Measurements from ENCODE around the gene RRP1B.
"Not testable (repeated sequence)": the region's sequence is repeated elsewhere in the genome, so short reads cannot be mapped to it uniquely, and the experiment has no call there.

RRP1B gene

DNA sequence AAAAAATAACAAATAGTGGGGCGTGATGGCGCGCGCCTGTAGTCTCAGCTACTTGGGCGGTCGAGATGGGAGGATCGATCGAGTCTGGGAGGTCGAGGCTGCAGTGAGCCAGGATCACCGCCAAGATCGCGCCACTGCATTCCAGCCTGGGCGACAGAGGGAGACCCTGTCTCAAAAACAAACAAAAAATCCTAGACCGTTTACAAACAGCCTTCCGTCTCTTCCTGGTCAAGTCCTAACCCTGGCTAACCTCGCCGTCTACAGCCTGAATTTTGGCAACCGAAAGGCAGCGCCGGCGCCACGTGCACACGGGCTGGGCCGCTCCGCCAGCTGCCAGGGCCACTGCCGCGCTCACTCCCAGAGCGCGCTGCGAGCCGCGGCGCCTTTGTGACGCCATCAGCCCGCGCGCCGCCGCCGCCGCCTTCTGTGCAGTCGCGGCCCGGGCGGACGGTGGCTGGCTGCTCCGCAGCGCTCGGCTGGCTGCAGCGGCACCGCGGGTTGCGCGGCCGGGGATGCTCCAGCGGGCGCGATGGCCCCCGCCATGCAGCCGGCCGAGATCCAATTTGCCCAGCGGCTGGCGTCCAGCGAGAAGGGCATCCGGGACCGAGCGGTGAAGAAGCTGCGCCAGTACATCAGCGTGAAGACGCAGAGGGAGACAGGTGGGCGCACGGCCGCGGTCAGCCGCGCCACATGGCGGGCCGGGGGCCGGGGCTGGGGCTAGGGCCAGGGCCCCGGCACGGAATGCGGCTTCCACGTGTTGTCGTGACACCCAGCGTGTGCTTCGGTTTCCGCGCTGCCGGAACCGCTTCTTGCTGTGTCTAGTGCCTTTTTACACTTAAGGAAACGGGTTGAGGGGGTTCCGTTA is at the start of gene RRP1B, which contains the start of gene HSF2BP:
Gene RRP1B, plus strand, starts transcription at position 425 of the 865 bp plus-strand sequence. Its CDS starts 105 bp downstream, at position 530.
Gene HSF2BP, minus strand, starts transcription at position 353 of the 865 bp plus-strand sequence. CDS start 1,392 bp downstream, outside the sequence.
- peak; percentile 50 to 52 for DNase-seq (ENCODE audit: low read depth in 2 of 2, low spot score in 1 of 2)

DNA sequence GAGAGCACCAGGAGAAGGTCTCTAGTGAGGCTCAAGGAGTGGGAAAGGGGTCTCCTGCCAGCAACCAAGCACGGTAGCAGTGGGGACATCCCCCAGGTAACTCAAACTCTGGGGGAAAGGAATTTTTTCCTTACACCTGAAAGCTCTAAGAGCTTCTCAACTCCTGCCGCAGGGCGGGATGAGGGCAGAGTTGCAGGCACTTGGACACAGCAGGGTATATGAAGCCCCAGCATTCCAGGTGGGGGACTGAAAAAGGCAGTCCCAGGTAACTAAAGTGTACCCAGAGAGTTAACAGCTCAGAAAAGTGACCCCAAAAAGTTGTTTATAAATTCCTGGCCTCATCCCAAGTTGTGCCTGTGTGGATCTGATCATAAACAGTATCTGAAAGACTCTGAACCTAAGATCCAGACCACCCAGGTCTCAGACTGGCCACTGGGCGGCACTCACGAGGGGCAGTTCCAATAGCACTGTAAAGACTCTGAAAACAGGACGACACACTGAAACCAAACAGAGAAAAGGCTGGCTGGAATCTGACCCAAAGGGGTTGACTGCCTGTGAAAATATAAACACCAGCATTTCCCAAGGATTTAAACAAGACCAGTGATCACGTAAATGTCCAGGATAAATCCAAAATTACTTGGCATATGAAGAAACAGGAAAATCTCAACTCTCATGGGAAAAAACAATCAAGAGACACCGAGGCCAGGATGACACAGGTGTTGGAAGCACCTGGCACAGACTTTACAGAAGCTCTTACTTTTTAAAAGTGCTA is 47.6 kb upstream of the RRP1B start:
- DNase-seq (ENCODE audit: low read depth in 2 of 2, low spot score in 1 of 2), result no peak

- DNase-seq (ENCODE audit: low read depth in 2 of 2, low spot score in 1 of 2), result no peak
Observed at GRCh38 chr21:43613755-43614638, 45.4 kb upstream of the RRP1B start.

- no peak for DNase-seq (ENCODE audit: low read depth in 2 of 2, low spot score in 1 of 2)
Observed at GRCh38 chr21:43614839-43615238, 44.5 kb upstream of the RRP1B start.

DNA sequence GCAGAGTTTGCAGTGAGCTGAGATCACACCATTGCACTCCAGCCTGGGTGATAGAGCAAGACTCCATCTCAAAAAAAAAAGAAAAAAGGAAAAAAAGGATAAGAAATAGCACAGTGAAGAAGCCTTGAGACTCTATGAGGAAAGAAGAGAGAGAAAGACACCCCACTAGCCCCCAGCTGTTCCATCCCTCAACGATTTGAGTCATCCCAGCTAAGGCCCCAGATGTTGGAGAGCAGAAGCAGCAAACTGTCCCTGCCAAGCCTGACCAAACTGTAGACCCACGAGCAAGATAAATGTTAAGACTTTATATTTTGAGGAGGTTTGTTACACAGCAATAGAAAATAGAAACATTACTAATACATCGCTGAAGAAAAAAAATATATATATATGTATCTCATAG is 42.5 kb upstream of the RRP1B start:
- DNase-seq (ENCODE audit: low read depth in 2 of 2, low spot score in 1 of 2), result not testable (repeated sequence)

- no peak for DNase-seq (ENCODE audit: low read depth in 2 of 2, low spot score in 1 of 2)
Observed at GRCh38 chr21:43618940-43619339, 40.4 kb upstream of the RRP1B start.

DNA sequence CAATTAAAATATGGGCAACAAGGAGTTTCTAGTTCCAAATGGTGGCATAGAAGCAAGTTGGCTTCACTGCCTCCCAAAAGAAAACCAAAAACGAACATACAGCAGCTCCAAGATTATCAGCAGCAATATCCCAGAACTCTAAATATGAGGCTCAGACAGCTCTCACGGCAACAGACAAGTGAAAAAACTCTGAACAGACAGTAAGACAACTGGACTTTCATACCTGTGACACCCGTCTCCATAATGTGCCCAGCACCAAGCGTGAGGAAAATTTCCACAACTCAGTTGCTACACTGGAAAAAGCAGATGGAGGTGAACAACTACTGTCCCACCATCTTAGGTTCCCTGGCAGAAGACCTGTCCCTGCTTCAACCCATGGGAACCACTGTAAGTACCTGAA is 40.0 kb upstream of the RRP1B start:
- DNase-seq (ENCODE audit: low read depth in 2 of 2, low spot score in 1 of 2), result no peak

GRCh38 chr21:43619856-43620255 is 39.5 kb upstream of the RRP1B start:
- DNase-seq (ENCODE audit: low read depth in 2 of 2, low spot score in 1 of 2), result no peak

GRCh38 chr21:43622796-43623195 is 36.6 kb upstream of the RRP1B start:
- no peak for DNase-seq (ENCODE audit: low read depth in 2 of 2, low spot score in 1 of 2)

DNA sequence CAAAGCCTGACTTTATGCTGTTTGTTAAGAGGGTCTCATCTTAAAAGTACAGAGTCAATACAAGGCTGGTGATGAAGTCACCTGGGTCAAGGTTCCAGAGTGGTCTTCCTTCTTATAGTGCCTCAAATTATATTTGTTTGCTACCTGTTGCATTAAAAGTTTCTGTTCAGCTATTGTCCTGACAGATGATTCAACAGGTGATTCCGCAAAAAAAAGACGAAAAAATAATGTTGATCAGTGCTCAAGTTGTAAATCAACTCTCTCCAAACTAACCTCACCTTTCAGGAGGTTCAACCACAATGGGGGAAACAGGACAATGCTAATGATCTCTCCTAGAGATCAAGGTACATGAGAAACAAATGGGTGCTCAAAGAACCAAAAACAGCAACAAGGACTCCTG is 35.8 kb upstream of the RRP1B start:
- no peak for DNase-seq (ENCODE audit: low read depth in 2 of 2, low spot score in 1 of 2)

DNA sequence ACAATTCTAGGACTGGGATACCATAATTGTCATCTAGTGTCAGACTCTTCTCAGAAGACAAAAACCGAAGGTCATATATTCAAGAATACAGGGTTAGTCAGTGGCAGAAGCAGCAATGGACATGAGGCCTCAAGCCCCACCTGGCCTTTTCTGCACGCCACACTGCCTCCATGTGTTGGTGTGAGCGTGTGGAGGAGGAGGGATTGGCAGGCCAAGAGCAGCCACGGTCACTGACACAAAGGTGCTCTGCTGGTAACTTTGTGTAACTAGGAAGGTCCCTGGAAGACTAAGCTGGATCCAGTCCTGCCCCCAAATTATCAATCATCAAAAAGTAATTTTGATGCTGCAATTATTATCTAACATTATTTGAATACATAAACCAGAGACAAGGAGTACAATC is 35.0 kb upstream of the RRP1B start:
- DNase-seq (ENCODE audit: low read depth in 2 of 2, low spot score in 1 of 2), result no peak

DNA sequence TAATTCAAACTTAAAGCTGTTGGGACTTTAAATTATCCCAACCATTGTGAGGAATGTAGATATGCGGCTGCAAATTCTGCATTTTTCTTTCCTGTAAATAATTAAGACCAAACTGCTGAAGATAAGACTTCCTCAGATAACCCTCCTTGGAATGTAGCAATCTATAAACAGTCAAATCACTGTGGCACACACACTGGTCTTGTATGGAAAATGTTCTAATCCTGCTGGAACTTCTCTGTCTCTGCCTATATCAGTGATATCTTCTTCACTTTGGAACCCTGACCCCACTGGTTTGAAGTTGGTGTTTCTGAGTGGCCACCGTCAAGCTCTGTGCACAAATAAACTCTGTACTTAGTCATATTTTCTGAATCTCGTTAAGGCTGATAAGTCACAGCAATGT is 33.0 kb upstream of the RRP1B start:
- DNase-seq (ENCODE audit: low read depth in 2 of 2, low spot score in 1 of 2), result no peak

GRCh38 chr21:43627527-43627926 is 31.8 kb upstream of the RRP1B start:
- no peak for DNase-seq (ENCODE audit: low read depth in 2 of 2, low spot score in 1 of 2)

GRCh38 chr21:43631411-43632107 is 27.8 kb upstream of the RRP1B start:
- DNase-seq (ENCODE audit: low read depth in 2 of 2, low spot score in 1 of 2), result no peak

- no peak for DNase-seq (ENCODE audit: low read depth in 2 of 2, low spot score in 1 of 2)
Observed at GRCh38 chr21:43632373-43632905, 26.9 kb upstream of the RRP1B start.

DNA sequence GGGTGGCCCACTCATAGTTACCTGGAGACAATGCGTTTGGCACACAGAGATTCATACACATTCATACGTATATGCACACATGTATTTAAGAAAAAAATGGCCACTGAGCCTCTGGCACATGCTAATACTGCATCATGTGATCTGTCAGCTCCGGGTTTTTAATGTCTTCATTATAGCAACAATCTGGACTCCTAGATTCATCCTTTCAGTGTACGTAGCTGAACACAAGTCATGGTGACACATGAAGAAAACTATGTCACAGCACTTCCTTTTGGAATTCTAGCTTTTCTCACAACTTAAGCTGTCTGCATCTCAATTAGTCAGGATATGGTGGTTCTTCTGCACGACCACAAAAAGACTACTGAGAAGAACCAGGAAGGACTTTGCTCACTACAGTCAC is 24.7 kb upstream of the RRP1B start:
- DNase-seq (ENCODE audit: low read depth in 2 of 2, low spot score in 1 of 2), result no peak

GRCh38 chr21:43635436-43635835 is 23.9 kb upstream of the RRP1B start:
- DNase-seq (ENCODE audit: low read depth in 2 of 2, low spot score in 1 of 2), result no peak

DNA sequence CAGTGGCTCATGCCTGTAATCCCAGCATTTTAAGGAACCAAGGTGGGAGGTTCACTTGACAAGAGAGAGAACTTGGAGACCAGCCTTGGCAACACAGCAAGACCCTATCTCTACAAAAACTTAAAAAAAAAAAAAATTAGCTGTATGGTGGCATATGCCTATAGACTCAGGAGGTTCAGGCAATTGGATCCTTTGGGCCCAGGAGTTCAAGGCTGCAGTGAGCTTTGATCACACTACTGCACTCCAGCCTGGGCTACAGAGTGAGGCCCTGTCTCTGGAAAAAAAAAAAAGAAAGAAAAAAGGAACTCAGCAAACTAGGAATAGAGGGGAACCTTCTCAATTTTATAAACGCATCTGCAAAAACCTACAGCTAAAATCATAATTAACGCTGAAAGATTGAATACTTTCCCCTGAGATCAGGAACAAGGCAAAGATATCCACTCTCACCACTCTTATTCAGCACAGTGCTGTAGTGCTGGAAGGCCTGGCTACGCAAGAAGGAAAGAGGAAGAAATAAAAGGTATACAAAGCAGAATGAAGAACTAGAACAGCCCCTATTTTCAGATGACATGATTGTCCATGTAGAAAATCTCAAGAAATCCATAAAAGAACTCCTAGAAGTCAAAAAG is 21.7 kb upstream of the RRP1B start:
- no peak for DNase-seq (ENCODE audit: low read depth in 2 of 2, low spot score in 1 of 2)

DNA sequence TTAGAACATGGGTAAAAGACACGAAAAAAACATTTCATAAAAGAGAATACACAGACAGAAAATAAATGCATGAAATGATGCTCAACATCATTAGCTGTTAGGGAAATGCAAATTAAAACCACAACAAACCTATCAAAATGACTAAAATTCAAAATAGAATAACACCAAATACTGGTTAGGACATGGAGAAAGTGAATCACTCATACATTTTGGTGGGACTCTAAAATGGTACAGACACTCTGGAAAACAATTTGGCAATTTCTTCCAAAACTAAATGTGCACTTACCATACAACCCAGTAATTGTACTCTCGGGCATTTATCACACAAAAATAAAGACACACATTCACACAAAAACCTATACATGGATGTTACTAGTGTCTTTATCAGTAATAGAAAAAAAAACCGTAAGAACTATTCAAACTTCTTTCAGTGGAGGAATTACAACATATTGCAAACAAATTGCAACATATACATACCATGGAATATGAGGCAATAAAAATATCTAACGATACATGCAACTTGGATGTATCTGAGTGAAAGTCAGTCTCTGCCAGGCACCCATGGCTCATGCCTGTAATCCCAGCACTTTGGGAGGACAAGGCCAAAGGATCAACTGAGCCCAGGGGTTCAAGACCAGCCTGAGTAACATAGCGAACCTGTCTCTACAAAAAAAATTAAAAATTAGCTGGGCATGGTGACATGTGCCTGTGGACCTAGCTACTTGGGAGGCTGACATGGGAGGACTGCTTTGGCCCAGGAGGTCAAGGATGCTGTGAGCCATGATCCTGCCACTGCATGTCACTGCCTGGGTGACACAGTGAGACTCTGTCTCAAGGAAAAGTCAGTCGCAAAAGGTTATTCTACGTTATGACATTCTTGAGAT is 19.6 kb upstream of the RRP1B start:
- DNase-seq (ENCODE audit: low read depth in 2 of 2, low spot score in 1 of 2), result no peak

Measured in stimulated activated CD8-positive, alpha-beta memory T cell treated with anti-CD3 and anti-CD28 coated beads, Interleukin-4, amount 100 ng/mL, for 1 hour (primary cell).